Caco-2 (cell line): ENCODE measurements around the gene CREBL2. TPM values are rescaled to one million over a fixed set of nuclear protein-coding genes. Genes with fewer than 3 reads are reported as not detected.

ENCODE experiments used
- BruUV-seq: library from RNA; stranded (reverse); fragments of 400-500 nt; replicated peaks from 2 replicates; lab custom pipeline; 2021; lab: Mats Ljungman, UMichigan
- CTCF ChIA-PET: fragments of 300-600 bp; sonication (Branson Sonifier 250); formaldehyde crosslinking; loops from one replicate; lab custom pipeline; 2022; ENCODE audit warnings: antibody characterized with exemption; lab: Charles Lee
- POLR2A ChIA-PET: fragments of 300-600 bp; sonication (Branson Sonifier 250); formaldehyde crosslinking; loops from one replicate; lab custom pipeline; 2022; ENCODE audit warnings: antibody characterized with exemption; lab: Charles Lee
- DNase-seq, 2 experiments: peaks; one replicate each; pipeline versions ENCODE4 v3.0.0 to v3.0.0-alpha.2; 2020 to 2022
- H3K27me3 ChIP-seq: replicated peaks from 2 replicates; pipeline ENCODE4 v1.6.0; 2011; ENCODE audit warnings: low read length; ENCODE audit not compliant: control insufficient read depth, insufficient read depth
- H3K36me3 ChIP-seq: 2 replicates; pipeline ENCODE4 v1.5.1; 2011; ENCODE audit warnings: low read length; ENCODE audit not compliant: control insufficient read depth, insufficient read depth
- H3K4me1 ChIP-seq: fragments of 250-450 bp; sonication (Bioruptor Pico); 2 replicates; pipeline ENCODE4 v1.5.1; 2020; ENCODE audit warnings: mild to moderate bottlenecking
- H3K4me3 ChIP-seq: 2 replicates; pipeline ENCODE4 v1.5.1; 2011; ENCODE audit warnings: low read depth, mild to moderate bottlenecking, control low read depth, low read length
- H3K9me3 ChIP-seq: fragments of 250-450 bp; sonication (Bioruptor Pico); 2 replicates; pipeline ENCODE4 v1.5.1; 2020; ENCODE audit warnings: mild to moderate bottlenecking, moderate library complexity
- H3K27ac Mint-ChIP-seq: one replicate; pipeline ENCODE4 v1.8.0; 2022; ENCODE audit warnings: mixed read lengths; ENCODE audit not compliant: unreplicated experiment
- H3K27me3 Mint-ChIP-seq: one replicate; pipeline ENCODE4 v1.8.0; 2022; ENCODE audit warnings: mixed read lengths; ENCODE audit not compliant: insufficient read depth, unreplicated experiment
- H3K36me3 Mint-ChIP-seq: one replicate; pipeline ENCODE4 v1.8.0; 2022; ENCODE audit warnings: mild to moderate bottlenecking, mixed read lengths; ENCODE audit not compliant: insufficient read depth, unreplicated experiment
- H3K4me1 Mint-ChIP-seq: one replicate; pipeline ENCODE4 v1.8.0; 2022; ENCODE audit warnings: low read depth, mixed read lengths; ENCODE audit not compliant: unreplicated experiment
- H3K4me3 Mint-ChIP-seq: one replicate; pipeline ENCODE4 v1.8.0; 2022; ENCODE audit warnings: mild to moderate bottlenecking, moderate library complexity, mixed read lengths; ENCODE audit not compliant: unreplicated experiment
- H3K9me3 Mint-ChIP-seq: one replicate; pipeline ENCODE4 v1.8.0; 2022; ENCODE audit warnings: mixed read lengths; ENCODE audit not compliant: unreplicated experiment
- CTCF ChIP-seq, 2 experiments: fragments of 200-600 bp in 1 of 2; IDR thresholded peaks; 1 replicate in 1 of 2; 2 replicates in 1 of 2; pipeline versions ENCODE4 v1.5.1 to v1.8.0; 2011 to 2022; ENCODE audit warnings: antibody characterized with exemption in 1 of 2, control low read depth in 1 of 2, inconsistent platforms in 1 of 2, low read depth in 1 of 2, low read length in 1 of 2, mild to moderate bottlenecking in 1 of 2, moderate library complexity in 1 of 2; ENCODE audit not compliant: insufficient read depth in 1 of 2, severe bottlenecking in 1 of 2, unreplicated experiment in 1 of 2
- intact Hi-C: fragments of 100-400 bp; cut with micrococcal nuclease; formaldehyde crosslinking; loops from one replicate; pipeline ENCODE4 v1.10.0; 2022; ENCODE audit not compliant: unreplicated experiment
- total RNA-seq: library from RNA; stranded (reverse); gene quantifications from 2 replicates; pipeline ENCODE4 v1.2.3, GENCODE V29; 2022

Gene CREBL2
- total RNA-seq, 1 experiment from 2014 or later, result 26.3 TPM

GRCh38 chr12:12684375-12685106 lies 72.9 kb downstream of the CREBL2 start:
- H3K4me3 Mint-ChIP-seq, result no peak overlapping the region
- Histone ChIP-seq H3K36me3 (no peaks in the 10 kb centered on the region), H3K4me3 (no peak overlapping the region), H3K9me3 (no peaks in the 10 kb centered on the region), H3K27me3 (no peaks in the 10 kb centered on the region), H3K4me1 (peaks cover 20% of the 10 kb centered on the region)
- ChIA-PET CTCF (no interaction called here), POLR2A (no interaction called here)
- H3K27me3 Mint-ChIP-seq, result no peaks in the 10 kb centered on the region
- H3K9me3 Mint-ChIP-seq, result no peaks in the 10 kb centered on the region
- BruUV-seq, result no TSS peak
- TF ChIP-seq CTCF (IDR thresholded peaks at IDR 0.05; ENCODE audit: insufficient read depth in 1 of 2, low read depth in 1 of 2, low read length in 1 of 2, severe bottlenecking in 1 of 2, unreplicated experiment in 1 of 2), result no peak
- intact Hi-C loops, result no loop called here
- no peaks in the 10 kb centered on the region for H3K36me3 Mint-ChIP-seq
- no peak overlapping the region for H3K27ac Mint-ChIP-seq
- peaks cover 16% of the 10 kb centered on the region for H3K4me1 Mint-ChIP-seq
- DNase-seq, result peak; percentile 68 to 72

GRCh38 chr12:12685305-12685704 lies 73.6 kb downstream of the CREBL2 start:
- no peak overlapping the region for H3K4me3 ChIP-seq
- POLR2A ChIA-PET, result no interaction called here
- CTCF ChIA-PET, result no interaction called here
- no peaks in the 10 kb centered on the region for H3K36me3 ChIP-seq
- DNase-seq, result no peak
- no peaks in the 10 kb centered on the region for H3K27me3 ChIP-seq
- Mint-ChIP-seq H3K4me3 (no peak overlapping the region), H3K9me3 (no peaks in the 10 kb centered on the region), H3K27me3 (no peaks in the 10 kb centered on the region), H3K27ac (no peak overlapping the region), H3K4me1 (peaks cover 16% of the 10 kb centered on the region), H3K36me3 (no peaks in the 10 kb centered on the region)
- TF ChIP-seq CTCF (IDR thresholded peaks at IDR 0.05; ENCODE audit: insufficient read depth in 1 of 2, low read depth in 1 of 2, low read length in 1 of 2, severe bottlenecking in 1 of 2, unreplicated experiment in 1 of 2), result no peak
- H3K9me3 ChIP-seq, result no peaks in the 10 kb centered on the region
- intact Hi-C loops, result no loop called here
- no TSS peak for BruUV-seq
- peaks cover 20% of the 10 kb centered on the region for H3K4me1 ChIP-seq

GRCh38 chr12:12686472-12686871 lies 74.8 kb downstream of the CREBL2 start:
- peaks cover 20% of the 10 kb centered on the region for H3K4me1 ChIP-seq
- H3K27ac Mint-ChIP-seq, result no peak overlapping the region
- H3K4me3 ChIP-seq, result no peak overlapping the region
- ChIA-PET POLR2A (no interaction called here), CTCF (no interaction called here)
- no peaks in the 10 kb centered on the region for H3K36me3 Mint-ChIP-seq
- BruUV-seq, result no TSS peak
- no peak for DNase-seq
- no peaks in the 10 kb centered on the region for H3K36me3 ChIP-seq
- no peaks in the 10 kb centered on the region for H3K9me3 ChIP-seq
- no peaks in the 10 kb centered on the region for H3K27me3 Mint-ChIP-seq
- peaks cover 16% of the 10 kb centered on the region for H3K4me1 Mint-ChIP-seq
- no peak for TF ChIP-seq CTCF (IDR thresholded peaks at IDR 0.05; ENCODE audit: insufficient read depth in 1 of 2, low read depth in 1 of 2, low read length in 1 of 2, severe bottlenecking in 1 of 2, unreplicated experiment in 1 of 2)
- H3K27me3 ChIP-seq, result no peaks in the 10 kb centered on the region
- intact Hi-C loops, result no loop called here
- H3K4me3 Mint-ChIP-seq, result no peak overlapping the region
- H3K9me3 Mint-ChIP-seq, result no peaks in the 10 kb centered on the region
